AG04449 (cell line): ENCODE measurements around the gene LRRC32.

Experiments used
- CTCF ChIA-PET: fragments of 350-600 bp; formaldehyde crosslinking; extraction: SDS; loops from one replicate; lab custom pipeline; 2021; ENCODE audit warnings: antibody characterized with exemption; lab: Yijun Ruan, JAX
- POLR2A ChIA-PET: fragments of 400-600, 350-600 bp; formaldehyde crosslinking; extraction: SDS; loops from one replicate; lab custom pipeline; 2020; ENCODE audit warnings: antibody characterized with exemption, inconsistent platforms; lab: Yijun Ruan, JAX
- DNase-seq: peaks from one replicate; pipeline ENCODE4 v3.0.0-alpha.2; 2010; ENCODE audit warnings: low read depth, low spot score
- H3K4me3 ChIP-seq: 2 replicates; pipeline ENCODE4 v1.5.1; 2011; ENCODE audit warnings: low read depth, mild to moderate bottlenecking, control low read depth, low read length
- TF ChIP-seq, protein P1 (sequence below): IDR thresholded peaks from one replicate; pipeline ENCODE4 v1.5.1; 2011; ENCODE audit warnings: mild to moderate bottlenecking, moderate library complexity, low read length, control low read depth, inconsistent platforms; ENCODE audit not compliant: insufficient read depth; ENCODE audit errors: missing control alignments

The LRRC32 gene

DNA sequence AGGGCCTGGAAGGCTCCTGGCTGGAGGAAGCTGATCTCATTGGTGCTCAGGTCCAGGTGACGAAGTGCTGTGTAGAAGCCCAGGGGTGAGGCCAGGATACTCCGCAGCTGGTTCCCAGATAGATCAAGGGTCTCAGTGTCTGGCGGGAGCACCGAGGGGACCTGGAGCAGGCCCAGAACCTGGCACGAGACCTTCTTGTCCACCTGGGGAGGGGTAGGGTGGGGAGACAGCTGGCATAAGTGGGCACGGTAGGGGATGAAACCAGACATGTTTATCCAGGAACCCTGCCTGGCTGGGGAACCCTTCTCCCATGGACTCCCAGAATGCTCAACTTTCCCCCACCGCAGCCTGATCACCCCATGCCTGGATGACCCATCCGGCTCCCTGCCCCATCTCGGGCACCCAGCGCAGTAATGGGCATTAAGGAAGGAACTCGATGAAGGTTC lies 9.2 kb downstream of the LRRC32 start:
- ChIA-PET CTCF (no interaction called here), POLR2A (no interaction called here)
- TF ChIP-seq, protein P1, sequence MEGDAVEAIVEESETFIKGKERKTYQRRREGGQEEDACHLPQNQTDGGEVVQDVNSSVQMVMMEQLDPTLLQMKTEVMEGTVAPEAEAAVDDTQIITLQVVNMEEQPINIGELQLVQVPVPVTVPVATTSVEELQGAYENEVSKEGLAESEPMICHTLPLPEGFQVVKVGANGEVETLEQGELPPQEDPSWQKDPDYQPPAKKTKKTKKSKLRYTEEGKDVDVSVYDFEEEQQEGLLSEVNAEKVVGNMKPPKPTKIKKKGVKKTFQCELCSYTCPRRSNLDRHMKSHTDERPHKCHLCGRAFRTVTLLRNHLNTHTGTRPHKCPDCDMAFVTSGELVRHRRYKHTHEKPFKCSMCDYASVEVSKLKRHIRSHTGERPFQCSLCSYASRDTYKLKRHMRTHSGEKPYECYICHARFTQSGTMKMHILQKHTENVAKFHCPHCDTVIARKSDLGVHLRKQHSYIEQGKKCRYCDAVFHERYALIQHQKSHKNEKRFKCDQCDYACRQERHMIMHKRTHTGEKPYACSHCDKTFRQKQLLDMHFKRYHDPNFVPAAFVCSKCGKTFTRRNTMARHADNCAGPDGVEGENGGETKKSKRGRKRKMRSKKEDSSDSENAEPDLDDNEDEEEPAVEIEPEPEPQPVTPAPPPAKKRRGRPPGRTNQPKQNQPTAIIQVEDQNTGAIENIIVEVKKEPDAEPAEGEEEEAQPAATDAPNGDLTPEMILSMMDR = no peak
- H3K4me3 ChIP-seq = no peak overlapping the region
- no peak for DNase-seq

DNA sequence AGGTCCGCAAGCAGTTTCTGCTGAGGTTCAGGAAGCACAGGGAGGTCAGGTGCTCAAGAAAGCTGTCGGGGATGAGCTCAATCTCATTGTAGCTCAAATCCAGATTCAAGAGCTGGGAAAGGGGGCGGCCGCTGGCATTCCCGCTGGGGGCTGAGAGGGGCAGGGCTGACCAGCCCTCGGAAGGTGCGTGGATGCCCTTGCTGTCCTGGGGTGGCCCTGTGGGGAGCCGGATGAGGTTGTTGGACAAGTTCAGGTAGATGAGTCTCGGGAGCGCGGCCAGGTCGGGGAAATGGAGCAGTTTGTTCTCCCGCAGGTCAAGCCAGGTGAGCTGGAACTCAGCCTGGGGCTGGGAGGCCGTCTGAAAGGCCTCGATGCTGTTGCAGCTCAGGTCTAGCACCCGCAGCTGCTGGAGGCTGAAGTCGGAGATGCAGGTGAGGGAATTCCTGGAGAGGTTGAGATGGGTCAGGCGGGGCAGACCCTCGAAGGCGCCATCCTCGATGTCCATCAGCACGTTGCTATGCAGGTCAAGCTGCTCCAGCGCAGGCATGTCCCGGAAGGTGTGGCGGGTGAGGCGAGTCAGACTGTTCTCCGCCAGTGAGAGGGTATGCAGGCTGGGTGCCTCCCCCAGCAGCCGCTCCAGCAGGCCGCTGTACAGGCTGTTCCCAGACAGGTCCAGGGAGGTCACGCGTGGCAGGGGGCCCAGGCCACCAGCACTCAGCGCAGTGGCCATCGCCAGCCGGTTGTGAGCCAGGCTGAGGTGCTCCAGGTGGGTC lies 9.8 kb downstream of the LRRC32 start:
- TF ChIP-seq, protein P1 = no peak
- no peak for DNase-seq
- POLR2A ChIA-PET = no interaction called here
- no peak overlapping the region for H3K4me3 ChIP-seq
- CTCF ChIA-PET = no interaction called here

DNA sequence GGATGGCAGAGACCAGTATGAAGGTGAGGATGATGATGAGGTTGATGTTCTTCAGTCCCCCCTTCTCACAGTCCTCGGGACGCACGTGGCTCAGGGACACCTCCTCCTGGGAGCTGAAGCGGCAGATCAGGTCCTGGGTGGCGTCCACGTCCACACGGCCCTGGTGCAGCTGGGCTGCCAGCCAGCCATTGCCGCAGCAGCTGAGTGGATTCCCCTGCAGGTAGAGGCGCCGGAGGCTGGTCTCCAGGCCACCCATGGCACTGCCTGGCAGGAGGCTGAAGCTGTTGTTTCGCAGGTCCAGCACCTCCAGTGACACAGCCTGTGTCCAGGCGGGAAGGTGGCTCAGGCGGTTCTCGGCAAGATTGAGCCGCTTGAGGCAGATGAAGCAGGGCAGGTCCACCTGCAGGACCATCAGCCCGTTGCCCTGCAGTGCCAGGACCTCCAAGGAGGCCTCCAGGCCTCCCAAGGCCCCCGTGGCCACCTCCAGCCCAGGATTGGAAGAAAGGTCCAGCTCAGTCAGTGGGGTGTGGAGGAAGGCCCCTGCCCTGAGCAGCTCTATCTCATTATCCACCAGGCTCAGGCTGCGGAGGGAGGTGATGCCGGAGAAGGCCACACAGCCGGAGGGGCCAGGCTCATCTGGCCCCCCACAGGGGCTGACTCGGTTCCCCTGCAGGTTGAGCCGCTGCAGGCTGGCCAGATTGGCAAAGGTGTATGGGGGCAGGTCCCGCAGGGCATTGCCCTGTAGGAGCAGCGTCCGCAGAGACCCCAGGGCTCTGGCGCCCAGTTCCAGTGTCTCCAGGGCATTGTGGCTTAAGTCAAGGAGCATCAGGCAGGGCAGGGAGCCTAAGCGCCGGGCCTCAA lies 10.6 kb downstream of the LRRC32 start:
- ChIA-PET POLR2A (no interaction called here), CTCF (interaction anchor here (0.6 to 1.0 kb wide), 2 partner anchors 19 to 147 kb away, joined by 3 read pairs; no protein-coding TSS in a partner anchor)
- DNase-seq = no peak
- no peak overlapping the region for H3K4me3 ChIP-seq
- TF ChIP-seq, protein P1 = no peak

DNA sequence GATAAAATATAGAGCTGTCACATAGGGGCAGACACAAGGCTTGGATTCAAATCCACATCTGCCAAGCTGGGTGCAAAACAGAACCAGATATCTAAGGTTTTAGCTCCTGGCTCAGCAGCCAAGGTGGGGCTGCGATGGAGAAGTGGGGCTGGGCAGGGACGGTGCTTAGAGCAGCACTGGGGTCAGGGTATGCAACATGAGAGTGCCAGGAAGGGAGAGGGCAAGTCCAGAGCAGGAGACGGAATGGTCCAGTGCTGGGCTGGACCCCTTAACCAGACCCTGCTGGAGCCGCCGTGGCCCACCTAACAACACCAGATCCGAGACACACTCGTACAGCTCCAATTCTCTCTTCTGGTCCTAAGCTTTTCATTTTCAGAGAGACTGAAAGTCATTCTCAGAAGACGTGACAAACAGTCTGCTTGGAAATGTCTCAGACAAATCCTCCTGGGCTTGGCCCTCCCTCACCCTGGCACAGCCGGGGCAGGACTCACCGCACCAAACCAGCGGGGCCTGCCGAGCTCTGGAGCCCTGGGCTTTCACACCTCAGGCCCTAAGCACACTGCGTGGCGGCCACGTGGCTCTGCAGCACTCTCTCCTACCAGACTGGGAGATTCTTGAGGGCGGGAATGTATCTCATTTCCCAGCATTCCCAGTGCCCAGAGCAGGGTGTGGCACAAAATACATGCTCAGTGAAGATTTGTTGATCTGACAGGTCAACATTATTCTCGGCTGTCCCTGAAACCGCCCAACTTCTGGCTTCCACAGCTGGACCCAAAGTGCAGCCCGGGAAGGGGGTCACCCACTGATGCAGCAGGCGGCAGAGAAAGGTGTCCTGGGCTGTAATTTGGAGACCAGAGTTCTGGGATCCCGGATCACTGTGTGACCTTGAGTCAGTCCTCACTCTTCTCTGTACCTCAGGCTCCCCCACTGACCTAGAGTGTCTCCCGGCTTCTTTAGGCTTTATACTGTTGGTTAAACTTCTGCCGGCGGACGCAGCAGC lies 11.6 kb downstream of the LRRC32 start:
- H3K4me3 ChIP-seq = no peak overlapping the region
- ChIA-PET CTCF (interaction anchor here (1.0 kb wide), 1 partner anchor 20 kb away, joined by 3 read pairs; no protein-coding TSS in a partner anchor), POLR2A (interaction anchor here (0.5 kb wide), 1 partner anchor 213 kb away, joined by 3 read pairs; no protein-coding TSS in a partner anchor)
- DNase-seq = no peak
- TF ChIP-seq, protein P1 = no peak

DNA sequence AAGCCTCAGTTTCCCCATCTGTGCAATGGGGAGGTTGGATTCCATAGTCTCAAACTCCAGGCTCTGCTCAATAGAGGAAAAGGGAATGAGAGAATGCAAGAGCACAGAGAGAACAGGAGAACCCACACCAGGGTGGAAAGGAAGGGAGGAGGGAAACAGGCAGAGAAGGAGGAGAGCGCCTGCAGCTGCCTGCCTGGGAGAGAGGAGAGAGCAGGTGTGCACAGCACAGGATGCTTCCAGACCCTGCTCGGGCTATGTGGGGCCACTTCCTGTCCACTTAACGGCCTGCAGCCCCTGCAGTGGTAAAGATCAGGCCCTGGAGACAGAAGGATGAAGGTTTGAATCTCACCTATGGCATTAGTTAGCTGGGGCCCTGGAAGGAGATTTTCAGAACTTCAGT lies 12.3 kb downstream of the LRRC32 start:
- POLR2A ChIA-PET = interaction anchor here (0.5 kb wide), 1 partner anchor 212 kb away, joined by 3 read pairs; no protein-coding TSS in a partner anchor
- TF ChIP-seq, protein P1 = no peak

More for the DNA sequence above, 12.3 kb downstream of the LRRC32 start:
- CTCF ChIA-PET = no interaction called here
- no peak overlapping the region for H3K4me3 ChIP-seq
- DNase-seq = no peak
